Stimulated activated CD8-positive, alpha-beta memory T cell treated with anti-CD3 and anti-CD28 coated beads, Interleukin-7, amount 100 ng/mL, for 48 hours (primary cell): ENCODE data around the gene ZDHHC24.
A peak's percentile ranks its signal among the peaks of the same experiment; 100 is the strongest.
"Not testable (repeated sequence)": the region's sequence is repeated elsewhere in the genome, so short reads cannot be mapped to it uniquely, and the experiment has no call there.

Source experiments
- DNase-seq, 2 donors: peaks; one replicate each; pipeline ENCODE4 v3.0.0-alpha.2; 2020; ENCODE audit warnings: low read depth in 1 of 2; ENCODE audit errors: extremely low read depth in 1 of 2

Gene ZDHHC24, protein sequence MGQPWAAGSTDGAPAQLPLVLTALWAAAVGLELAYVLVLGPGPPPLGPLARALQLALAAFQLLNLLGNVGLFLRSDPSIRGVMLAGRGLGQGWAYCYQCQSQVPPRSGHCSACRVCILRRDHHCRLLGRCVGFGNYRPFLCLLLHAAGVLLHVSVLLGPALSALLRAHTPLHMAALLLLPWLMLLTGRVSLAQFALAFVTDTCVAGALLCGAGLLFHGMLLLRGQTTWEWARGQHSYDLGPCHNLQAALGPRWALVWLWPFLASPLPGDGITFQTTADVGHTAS

DNA sequence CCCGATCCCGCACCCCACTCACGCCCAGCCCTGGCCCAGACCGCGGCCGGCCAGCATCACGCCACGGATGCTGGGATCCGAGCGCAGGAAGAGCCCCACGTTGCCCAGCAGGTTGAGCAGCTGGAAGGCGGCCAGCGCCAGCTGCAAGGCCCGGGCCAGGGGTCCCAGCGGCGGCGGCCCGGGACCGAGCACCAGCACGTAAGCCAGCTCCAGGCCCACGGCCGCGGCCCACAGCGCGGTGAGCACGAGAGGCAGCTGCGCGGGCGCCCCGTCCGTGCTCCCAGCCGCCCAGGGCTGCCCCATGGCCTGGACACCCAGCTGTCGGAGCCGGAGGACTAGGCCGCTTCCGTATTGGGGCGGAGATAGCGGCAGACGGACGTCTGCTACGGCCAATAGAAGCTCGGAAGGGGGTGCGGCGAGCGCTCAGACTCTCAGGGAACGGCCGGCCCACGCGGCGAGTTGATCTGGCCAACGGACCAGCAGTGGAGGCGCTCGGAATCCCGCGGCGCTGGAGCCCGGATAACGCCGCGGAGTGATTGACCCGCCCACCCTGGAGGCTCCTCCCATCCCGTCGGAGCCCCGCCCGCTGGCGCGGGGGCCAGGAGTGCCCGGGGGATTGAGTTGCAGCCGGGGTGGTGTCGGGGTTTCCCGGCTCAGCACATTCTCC, at the start of gene ZDHHC24:
Gene ZDHHC24, minus strand, starts transcription at position 348 of the 667 bp plus-strand sequence. Its CDS starts 45 bp downstream, at position 303.
- peak; percentile 87 to 94 for DNase-seq

DNA sequence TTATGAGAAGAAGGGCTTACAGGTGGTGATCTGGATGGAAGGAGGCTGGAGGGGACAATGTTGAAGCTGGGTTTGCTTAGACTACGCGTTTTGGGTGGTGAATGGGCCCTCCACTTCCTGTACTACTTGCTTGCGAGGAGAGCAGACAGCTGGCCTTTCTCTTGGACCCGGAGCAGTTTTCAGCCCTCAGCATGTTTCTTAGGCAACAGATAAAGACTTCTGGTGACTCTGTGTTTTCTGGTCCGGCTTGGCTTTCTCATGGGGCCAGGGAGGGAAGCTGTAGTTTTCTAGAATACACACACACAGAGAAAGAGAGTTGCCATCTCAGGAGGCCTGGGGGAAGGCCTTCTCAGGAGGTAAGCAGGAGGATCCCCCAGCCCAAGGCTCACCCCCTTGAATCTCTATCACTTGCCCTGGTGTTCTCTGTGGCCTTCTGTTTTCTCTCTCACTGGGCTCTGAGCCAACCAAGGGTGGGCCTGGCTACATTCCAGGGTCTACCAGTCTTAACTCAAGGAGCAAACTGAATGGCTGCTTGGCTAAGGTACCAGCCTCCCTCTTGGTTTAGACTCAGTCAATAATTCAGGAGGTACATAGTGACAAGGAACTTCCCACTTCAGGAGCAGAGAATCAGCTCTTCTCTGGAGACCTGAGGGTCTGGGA, 49.5 kb upstream of the ZDHHC24 start:
- DNase-seq = no peak

DNA sequence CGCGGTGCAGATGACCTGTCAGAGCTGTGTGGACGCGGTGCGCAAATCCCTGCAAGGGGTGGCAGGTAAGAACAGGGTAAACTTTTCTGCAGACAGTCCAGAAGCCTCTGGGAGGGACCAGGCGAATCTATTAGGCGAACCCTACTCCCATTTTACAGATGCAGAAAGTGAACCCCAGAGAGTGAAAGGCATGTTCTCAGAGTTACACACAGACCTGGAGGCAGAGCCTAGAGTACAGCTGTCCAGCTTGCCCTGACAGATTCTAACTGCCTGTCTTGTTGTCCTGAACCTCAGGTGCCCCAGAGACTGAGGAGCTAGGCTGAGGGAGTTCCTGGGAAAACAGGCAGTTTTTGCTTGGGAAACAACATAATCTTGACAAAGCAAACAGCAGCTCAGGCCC, 47.8 kb upstream of the ZDHHC24 start:
- no peak for DNase-seq

DNA sequence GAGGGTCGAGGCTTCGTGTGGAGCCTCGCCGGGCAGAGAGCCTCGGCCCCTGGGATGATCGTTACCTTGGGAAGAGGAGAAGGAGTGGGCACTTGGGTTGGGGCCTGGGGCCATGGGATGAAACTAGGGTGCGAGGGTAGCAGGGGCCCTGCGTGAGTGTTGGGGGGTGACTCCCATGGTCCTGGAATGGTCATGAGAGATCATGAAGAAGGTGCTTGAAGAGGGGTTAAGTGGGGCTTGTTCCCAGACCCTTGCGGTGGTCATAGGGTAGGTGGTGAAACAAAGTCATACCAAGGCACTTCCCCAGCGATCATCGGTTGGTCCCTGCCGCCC, 47.4 kb upstream of the ZDHHC24 start:
- no peak for DNase-seq

DNA sequence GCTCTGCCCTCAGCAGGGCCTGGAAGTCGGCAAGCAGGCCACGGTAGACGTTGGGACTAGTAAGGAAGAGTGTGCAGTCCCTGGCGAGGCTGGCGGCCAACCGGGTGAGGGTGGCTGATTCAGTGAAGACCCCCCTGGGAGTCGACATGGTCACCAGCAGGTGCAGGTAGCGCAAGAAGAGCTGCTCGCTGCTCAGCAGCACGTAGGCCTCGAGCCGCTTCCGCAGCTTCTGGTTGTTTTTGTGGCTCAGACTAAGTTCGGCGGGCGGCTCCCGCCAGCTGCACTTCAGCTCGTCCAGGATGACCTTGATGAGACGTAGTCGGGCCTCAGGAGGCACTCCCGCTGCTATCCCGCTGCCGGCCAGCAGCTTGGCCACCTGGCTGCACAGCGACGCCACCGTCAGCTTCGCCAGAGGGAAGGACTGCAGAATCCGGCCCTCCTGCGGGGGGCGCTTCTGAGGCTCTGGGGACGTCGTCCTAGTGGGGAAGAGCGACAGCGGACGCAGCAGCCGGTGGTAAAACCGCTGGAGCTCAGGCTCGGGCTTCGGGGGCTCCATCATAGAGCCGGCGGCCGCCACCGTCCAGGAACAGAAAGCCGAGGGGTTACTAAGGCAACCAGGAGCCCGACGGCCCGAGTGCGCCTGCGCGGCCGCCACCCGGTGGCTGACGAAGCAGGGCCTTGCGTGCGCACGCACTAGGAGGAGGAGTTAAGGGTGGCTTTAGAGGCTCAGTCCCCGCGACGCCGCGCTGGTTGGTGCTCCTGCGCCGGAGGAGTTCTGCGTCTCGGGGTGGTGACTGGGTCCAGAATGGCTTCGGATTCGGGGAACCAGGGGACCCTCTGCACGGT, 46.8 kb upstream of the ZDHHC24 start, which contains the start of the genes CCDC87 and CCS:
Gene CCDC87, minus strand, starts transcription at position 607 of the 846 bp plus-strand sequence. Its CDS starts 48 bp downstream, at position 559.
Gene CCS, plus strand, starts transcription at position 729 of the 846 bp plus-strand sequence. Its CDS starts 77 bp downstream, at position 806.
- DNase-seq = peak; percentile 98

DNA sequence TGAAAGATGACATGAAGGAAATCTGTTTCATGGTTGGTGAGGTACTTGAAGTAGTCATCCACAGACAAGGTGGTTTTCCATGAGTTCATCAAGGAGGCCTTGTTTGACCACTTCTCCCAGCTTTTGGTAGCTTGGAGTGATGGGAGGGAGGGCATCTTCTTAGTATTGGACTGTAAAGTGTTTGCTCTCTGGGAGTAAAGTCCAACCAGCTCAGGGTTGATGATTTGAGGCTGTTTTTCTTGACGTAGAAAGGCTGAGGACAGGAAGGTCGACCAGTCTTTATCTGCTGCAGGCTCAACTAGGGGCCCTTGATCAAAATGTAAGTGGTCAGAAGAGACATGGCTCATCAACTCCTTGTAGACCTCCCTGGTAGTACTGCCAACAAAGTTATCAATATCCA, 45.3 kb upstream of the ZDHHC24 start:
- DNase-seq = no peak

DNA sequence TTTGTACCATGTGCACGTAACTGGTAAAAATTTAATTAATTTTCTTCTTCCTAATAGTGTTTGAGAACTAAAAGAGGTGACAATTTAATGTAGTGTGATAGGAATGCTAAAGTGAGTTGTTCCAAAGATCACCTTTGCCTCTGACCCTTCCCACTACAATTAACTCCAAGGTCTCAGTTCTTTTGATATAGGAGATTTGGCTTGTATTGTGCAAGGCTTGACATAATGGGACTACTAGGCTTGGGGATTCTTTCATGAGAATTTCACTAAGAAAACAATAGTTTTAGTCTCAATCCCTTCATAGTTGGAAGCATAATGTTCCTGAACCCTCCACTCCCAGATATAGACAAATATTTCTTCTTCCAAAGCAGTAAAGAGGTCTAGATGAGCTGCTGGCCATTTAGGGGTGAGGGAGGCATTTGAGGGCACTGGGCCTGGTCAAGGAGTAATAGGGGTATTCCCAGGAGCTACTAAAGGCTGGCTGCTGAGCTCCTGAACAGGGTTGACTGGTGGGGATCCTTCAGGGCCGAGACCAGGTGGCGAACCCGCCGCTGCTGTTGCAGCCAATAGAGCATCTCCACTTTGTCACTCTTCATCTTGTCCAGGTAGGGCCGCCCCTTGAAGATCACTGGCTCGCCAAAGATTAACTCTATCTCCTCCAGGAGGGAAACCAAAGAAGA, 44.3 kb upstream of the ZDHHC24 start:
- DNase-seq = no peak

DNA sequence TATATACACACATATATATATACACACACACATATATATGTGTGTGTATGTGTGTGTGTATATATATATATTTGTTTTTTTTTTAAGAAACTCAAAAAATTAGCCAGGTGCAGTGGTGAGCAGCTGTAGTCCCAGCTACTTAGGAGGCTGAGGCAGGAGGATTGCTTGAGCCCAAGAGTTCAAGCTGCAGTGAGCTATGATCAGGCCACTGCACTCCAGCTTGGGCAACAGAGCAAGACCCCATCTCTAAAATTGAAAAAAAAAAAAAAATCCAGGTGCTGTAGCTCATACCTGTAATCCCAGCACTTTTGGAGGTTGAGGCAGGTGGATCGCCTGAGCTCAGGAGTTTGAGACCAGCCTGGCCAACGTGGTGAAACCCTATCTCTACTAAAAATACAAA, 43.5 kb upstream of the ZDHHC24 start:
- not testable (repeated sequence) for DNase-seq

DNA sequence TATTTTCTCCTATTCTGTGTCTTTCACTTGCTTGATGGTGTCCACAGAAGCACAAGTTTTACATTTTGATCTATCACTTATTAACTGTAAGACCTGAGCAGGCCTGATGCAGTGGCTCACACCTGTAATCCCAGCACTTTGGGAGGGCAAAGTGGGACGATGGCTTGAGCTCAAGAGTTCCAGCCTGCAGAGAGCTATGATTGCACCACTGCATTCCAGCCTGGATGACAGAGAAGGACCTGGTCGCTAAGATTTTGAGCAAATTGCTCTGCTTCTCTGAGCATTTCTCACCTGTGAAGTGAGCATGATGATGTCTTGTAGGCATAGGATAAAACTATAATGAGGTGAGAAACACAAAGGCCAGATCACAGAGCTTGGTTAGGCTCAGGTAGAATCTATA, 40.3 kb upstream of the ZDHHC24 start:
- no peak for DNase-seq

DNA sequence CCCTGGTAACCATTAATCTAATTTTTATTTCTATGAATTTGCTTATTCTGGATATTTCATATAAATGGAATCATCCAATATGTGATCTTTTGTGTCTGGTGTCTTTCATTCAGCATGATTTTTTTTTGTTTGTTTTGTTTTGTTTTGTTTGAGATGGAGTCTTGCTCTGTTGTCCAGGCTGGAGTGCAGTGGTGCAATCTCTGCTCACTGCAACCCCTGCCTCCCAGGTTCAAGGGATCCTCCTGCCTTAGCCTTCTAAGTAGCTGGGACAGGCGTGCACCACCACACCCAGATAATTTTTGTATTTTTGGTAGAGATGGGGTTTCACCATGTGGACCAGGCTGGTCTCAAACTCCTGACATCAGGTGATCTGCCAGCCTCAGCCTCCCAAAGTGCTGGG, 39.6 kb upstream of the ZDHHC24 start:
- not testable (repeated sequence) for DNase-seq

DNA sequence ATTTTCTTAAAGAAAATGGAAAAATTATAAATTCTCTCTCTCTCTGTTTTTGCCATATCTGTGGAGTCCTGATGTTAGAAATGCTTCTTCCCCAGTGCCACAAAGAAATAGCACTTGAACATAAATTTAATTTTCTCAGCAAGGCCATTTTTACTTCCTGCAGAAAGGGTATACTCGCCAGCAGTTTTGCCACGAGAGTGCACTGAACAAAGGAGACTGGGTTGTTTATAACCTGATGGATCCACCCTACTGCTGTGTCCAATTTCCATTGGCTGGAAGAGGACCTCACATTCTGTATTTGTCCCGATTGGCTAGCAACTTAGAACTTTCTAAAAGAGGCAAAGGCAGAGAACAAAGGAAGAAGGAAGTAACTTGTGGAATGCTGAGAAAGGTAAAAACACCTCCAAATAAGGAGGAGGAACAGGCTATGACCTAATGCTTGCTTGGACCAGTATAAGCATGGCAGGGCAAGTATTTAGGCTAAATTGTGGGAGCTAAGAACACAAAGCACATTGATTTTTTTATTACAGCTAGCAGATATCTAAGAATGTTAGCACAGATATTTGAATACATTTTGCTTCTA, 36.8 kb upstream of the ZDHHC24 start:
- not testable (repeated sequence) for DNase-seq

DNA sequence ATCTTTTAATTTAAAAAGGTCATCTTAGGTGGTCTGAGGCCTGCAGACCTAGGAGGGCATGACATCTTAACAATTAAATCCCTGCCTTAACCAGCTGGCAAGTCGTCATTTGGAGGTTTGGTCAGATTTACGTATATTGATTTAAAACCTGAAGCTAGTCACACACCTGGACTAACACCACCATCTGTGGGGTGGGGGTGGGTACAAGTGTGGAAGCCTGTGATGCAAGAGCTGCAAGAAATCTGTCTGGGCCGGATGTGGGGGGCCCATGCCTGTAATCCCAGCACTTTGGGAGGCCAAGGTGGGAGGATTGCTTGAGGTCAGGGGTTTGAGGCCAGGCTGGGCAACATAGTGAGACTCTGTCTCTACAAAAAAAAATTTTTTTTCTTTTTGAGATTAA, 35.4 kb upstream of the ZDHHC24 start:
- DNase-seq = no peak

DNA sequence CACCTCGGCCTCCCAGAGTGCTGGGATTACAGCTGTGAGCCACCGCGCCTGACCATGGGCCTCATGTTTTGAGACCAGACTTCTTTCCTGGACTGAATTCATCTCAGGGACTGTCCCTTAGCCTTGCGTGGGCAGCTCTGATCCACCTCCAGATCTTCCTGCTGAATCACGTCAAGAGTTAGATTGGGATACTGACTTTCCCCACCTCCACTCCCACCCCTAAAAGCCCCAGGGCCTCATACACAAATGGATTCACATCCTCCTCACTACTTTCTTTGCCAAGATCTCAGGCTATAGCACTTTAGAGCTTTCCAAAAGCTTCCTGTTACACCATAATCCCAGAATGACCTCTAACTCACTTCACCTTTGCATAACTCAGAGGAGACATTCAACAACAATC, 35.0 kb upstream of the ZDHHC24 start:
- DNase-seq = no peak

DNA sequence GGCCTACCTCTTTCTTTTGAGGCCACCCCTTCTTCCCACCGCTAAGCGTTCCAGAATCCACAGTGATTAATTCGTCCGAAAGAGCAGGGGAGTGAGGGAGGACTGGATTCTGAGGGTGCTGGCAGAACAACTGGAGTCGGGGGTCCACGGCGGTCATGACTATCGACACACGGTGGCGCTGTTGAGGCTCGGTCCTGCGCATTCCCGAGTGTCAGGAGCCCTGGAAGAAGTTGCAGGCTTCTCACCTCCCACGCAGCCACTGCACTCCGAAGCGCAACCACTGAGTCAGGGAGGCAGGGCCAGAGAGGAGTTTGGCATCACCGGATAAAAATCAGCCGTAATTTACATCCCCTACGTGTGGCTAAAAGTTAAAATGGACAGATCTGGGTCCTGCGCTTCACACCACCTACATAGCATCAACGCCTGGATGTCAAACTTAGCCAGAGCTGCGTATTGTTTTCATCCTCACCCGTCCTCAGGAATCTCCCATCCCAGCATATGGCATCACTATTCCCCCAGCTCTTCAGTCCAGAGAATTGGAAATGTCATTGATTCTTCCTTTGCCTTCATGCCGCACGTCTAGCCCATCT, 33.3 kb upstream of the ZDHHC24 start:
- peak; percentile 59 to 80 for DNase-seq

DNA sequence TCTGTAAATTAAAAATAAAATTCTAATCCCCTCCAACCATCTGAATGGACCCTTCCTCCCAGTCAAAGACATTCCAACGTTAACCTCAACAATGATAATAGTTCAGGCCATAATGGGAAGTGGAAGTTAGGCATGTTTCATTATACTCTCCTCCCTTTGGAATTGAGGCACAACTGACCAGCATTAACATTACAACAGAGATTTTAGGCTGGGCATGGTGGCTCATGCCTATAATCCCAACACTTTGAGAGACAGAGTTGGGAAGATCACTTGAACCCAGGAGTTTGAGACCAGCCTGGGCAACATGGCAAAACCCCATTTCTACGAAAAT, 25.0 kb upstream of the ZDHHC24 start:
- no peak for DNase-seq

DNA sequence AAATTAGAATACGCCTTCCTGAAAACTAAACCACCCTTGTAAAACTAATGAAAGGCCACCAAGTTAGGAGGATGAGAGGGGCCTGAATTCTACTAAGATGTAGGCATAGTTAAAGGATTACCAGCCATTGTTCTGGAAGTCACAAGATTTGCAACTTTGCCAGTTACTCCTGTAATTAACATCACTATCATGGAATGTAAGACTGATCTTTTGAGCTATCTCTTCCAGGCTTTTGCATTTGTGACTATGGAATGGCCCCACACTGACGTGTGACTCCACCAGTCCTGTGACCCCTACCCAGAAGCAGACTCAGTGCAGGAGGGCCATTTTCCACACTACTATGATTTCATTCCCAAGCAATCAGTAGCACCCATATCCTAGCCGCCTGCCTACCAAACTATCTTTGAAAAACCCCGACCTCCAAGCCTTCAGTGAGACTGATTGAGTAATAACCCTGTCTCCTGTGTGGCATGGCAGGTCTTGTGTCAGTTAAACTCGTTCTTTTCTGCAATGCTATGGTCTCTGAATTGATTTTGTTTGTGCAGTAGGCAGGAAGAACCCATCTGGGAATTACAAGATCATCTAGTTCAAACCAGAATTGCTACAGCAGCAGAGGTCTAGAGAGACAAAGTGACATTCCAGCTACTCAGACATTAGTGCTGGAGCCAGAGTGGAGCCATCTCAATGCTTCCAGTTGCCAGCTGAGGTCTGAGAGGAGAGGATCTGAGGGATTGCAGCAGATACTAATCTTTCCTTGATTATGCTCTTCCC, 24.4 kb upstream of the ZDHHC24 start:
- DNase-seq = no peak

DNA sequence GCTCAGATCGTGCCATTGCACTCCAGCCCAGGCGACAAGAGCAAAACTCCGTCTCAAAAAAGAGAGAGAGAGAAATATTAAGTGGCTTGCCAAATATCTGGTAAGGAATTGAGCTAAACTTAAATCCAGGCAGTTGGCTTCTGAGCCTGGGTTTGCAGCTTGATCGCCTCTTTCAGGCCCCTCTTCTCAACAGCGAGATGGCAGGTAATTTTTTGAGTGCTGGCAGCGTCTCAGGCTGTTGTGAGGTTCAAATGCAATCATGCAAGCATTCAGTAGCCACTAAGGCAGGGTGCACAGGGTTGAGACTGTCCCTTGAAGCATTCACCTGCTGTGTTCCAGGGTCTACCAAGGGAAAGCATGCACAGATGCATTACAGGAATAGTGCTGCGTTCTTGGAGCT, 23.2 kb upstream of the ZDHHC24 start:
- no peak for DNase-seq

DNA sequence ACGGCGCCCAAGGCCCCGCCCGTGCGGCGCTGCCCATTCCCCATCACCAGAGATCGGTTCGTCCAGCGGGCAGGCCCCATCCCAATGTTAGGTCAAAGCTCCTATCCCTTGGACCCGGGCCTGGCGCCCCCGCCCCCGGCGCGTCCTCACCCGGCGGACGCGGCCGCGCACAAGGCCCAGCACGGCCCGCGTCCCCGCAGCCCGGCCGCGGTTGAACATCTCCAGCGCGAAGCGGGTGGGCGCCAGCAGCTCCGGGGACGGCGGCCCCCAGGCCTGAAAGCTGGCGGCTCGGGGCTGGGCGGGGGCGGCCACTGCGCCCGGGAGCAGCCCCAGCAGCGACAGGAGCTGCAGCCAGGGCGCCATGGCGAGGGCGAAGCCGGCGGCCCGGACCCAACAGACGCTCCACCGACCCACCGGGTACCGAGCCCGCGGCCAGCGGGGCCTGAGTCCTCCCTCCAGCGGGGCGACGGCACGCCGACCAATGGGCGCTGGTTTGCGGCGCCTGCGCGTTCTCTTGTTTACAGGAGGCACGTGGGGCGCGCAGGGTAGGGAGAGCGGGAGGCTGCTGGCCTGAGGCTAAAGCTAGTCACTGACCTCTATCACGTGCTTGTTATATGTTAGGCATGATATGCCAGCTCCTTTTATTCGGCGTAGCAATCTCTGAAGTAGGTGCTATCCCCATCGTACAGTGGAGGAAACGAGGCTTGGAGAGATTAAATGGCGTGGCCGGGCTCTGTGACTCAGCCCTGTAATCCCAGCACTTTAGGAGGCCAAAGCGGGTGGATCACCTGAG, 22.5 kb upstream of the ZDHHC24 start, which contains the start of gene CTSF:
Gene CTSF, minus strand, starts transcription at position 483 of the 793 bp plus-strand sequence. Its CDS starts 120 bp downstream, at position 363.
- peak in 1 of 2 donors; percentile 63 for DNase-seq
